Stimulated activated CD8-positive, alpha-beta memory T cell treated with anti-CD3 and anti-CD28 coated beads, Interleukin-7, amount 100 ng/mL, for 48 hours (primary cell): Measurements from ENCODE around the gene ZFAND3.

Source experiments
- DNase-seq, 2 donors: peaks; one replicate each; pipeline ENCODE4 v3.0.0-alpha.2; 2020; ENCODE audit warnings: low read depth in 1 of 2; ENCODE audit errors: extremely low read depth in 1 of 2

The ZFAND3 gene

GRCh38 chr6:38143191-38144150, 323.9 kb downstream of the ZFAND3 start:
- no peak for DNase-seq

- no peak for DNase-seq
Measured at GRCh38 chr6:38144365-38144945, 324.9 kb downstream of the ZFAND3 start.

GRCh38 chr6:38146021-38146733, 326.6 kb downstream of the ZFAND3 start:
- no peak for DNase-seq

- DNase-seq: no peak
Measured at GRCh38 chr6:38146734-38147027, 327.2 kb downstream of the ZFAND3 start.

- no peak for DNase-seq
Measured at GRCh38 chr6:38148606-38149005, 329.1 kb downstream of the ZFAND3 start.

- DNase-seq: no peak
Measured at GRCh38 chr6:38149531-38149930, 330.0 kb downstream of the ZFAND3 start.

GRCh38 chr6:38150021-38150420, 330.5 kb downstream of the ZFAND3 start:
- DNase-seq: no peak

GRCh38 chr6:38150681-38151296, 331.3 kb downstream of the ZFAND3 start:
- DNase-seq: no peak

- DNase-seq: no peak
Measured at GRCh38 chr6:38151580-38152500, 332.3 kb downstream of the ZFAND3 start.

GRCh38 chr6:38152620-38153019, 333.1 kb downstream of the ZFAND3 start:
- DNase-seq: no peak

GRCh38 chr6:38153076-38153797, 333.7 kb downstream of the ZFAND3 start:
- no peak for DNase-seq

GRCh38 chr6:38153798-38154345, 334.3 kb downstream of the ZFAND3 start:
- DNase-seq: no peak

- no peak for DNase-seq
Measured at GRCh38 chr6:38154731-38155130, 335.2 kb downstream of the ZFAND3 start.

- no peak for DNase-seq
Measured at GRCh38 chr6:38155144-38155543, 335.6 kb downstream of the ZFAND3 start.

- DNase-seq: no peak
Measured at GRCh38 chr6:38155621-38156204, 336.2 kb downstream of the ZFAND3 start.

GRCh38 chr6:38156818-38157565, 337.5 kb downstream of the ZFAND3 start:
- DNase-seq: no peak

GRCh38 chr6:38157905-38158304, 338.4 kb downstream of the ZFAND3 start:
- DNase-seq: no peak

GRCh38 chr6:38158762-38159350, 339.3 kb downstream of the ZFAND3 start:
- no peak for DNase-seq
